ENCODE results near the gene XK. TPM values are rescaled to one million over a fixed set of nuclear protein-coding genes. Genes with fewer than 3 reads are reported as not detected.
A peak's percentile ranks its signal among the peaks of the same experiment; 100 is the strongest.

XK gene
- total and polyA plus RNA-seq, 9 of the 15 experiments (the other 6 are each of a cell fraction or from before 2014, with no cell fraction given), result 4.0 to 21.6 (median 11.6) TPM

DNA sequence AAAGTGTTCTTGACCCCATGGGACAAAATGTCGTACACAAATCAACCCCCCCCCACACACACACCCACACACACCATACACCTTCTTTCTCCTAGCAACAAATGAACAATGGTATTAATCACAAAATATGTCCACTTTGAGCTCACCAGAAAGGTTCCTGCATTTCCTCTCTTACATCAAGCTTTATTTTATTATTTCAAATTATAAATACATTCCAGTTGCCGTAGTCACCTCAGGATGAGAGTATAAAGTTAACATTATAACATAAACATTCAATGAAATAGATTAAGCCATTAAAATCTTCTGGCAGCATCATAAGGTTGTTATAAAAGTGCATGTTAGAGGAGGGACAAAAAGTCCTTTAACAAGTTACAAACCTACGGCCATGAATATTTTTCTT lies 7.3 kb downstream of the XK start:
- Histone ChIP-seq H3K27me3 (ENCODE audit: control insufficient read depth in 2 of 2, insufficient read depth in 2 of 2, low read length in 2 of 2) (no peaks in the 10 kb centered on the region), H3K9me1 (ENCODE audit: control insufficient read depth, insufficient read depth, low read length) (no peaks in the 10 kb centered on the region), H3K4me2 (ENCODE audit: insufficient read depth, low read length) (no peak overlapping the region), H3K27ac (ENCODE audit: extremely low read depth, low read depth, low read length) (no peak overlapping the region), H3K79me2 (ENCODE audit: control insufficient read depth, insufficient read depth, low read length) (peaks cover 49% of the 10 kb centered on the region), H3K9me3 (replicated peaks; ENCODE audit: control insufficient read depth, insufficient read depth, low read depth, low read length) (no peaks in the 10 kb centered on the region), H3K9ac (ENCODE audit: insufficient read depth in 1 of 2, low read depth in 2 of 2, low read length in 2 of 2) (no peak overlapping the region), H3K36me3 (ENCODE audit: control insufficient read depth, insufficient read depth, low read length) (peaks cover 19% of the 10 kb centered on the region), H4K20me1 (replicated peaks; ENCODE audit: control insufficient read depth, insufficient read depth, low read length) (no peaks in the 10 kb centered on the region), H2AFZ (ENCODE audit: low read depth, low read length) (no peak overlapping the region), H3K4me3 (no peak overlapping the region), H3K4me1 (replicated peaks in 1 of 2; ENCODE audit: control insufficient read depth in 2 of 2, insufficient read depth in 2 of 2, low read length in 2 of 2) (peaks cover 0 to 16% of the 10 kb centered on the region in 2 experiments; a peak in 2 of 5 replicates)
- WGBS (ENCODE audit: insufficient coverage, low coverage, missing lambda C conversion rate), result 72% methylated on average over 3 of the region's 3 CpGs
- ChIA-PET CTCF (ENCODE audit: low intra/inter-chr PET ratio) (no interaction called here), POLR2A (no interaction called here)
- in situ Hi-C loops (cut with MboI), result no loop called here
- ATAC-seq, result no peak
- no peak for FAIRE-seq
- no peak for TF ChIP-seq TOE1 (IDR thresholded peaks at IDR 0.05; ENCODE audit: borderline replicate concordance)
- no peak for TF ChIP-seq TOE1 (CRISPR knock-in tag; IDR thresholded peaks at IDR 0.05; ENCODE audit: borderline replicate concordance, low read depth)
- TF ChIP-seq EGR1 (conservative IDR thresholded peaks at IDR 0.05), result 0 out of 2 replicates have a peak, but pooled peaks have one; percentile 14
- TF ChIP-seq PTTG1 (tag; IDR thresholded peaks at IDR 0.05; ENCODE audit: low read depth), result no peak
- intact Hi-C loops (cut with micrococcal nuclease), result no loop called here
- DNase-seq (ENCODE audit: extremely low read depth in 1 of 4, low spot score in 3 of 4), result no peak
- BruUV-seq (replicated peaks), result no TSS peak

DNA sequence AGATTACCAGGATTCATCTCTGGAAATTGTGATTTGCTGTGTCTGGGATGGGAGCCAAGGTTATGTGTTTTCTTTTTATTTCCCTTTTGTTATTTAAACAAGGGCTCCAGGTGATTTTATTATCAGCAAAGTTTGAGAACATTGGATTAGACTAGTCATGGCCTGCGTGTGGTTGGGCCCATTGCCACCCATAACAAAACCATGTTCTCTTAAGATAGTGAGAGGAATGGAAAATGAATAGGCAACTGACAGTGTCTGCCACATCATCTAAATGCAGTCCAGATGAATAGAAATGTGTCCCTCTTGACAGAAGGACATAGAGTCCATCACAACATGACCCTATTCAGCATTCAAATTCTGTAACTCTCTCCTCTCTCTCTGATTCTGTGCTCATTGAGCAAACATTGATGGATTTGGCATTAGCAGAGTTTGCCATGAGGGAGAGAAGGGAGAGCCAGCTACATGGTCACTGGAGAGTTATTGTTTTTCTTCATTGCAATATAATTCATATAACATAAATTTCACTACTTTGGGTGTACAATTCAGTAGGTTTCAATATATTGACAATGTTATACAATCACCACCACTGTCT lies 11.7 kb downstream of the XK start:
- POLR2A ChIA-PET, result no interaction called here
- in situ Hi-C loops (cut with MboI), result no loop called here

More for the DNA sequence above, 11.7 kb downstream of the XK start:
- no peak overlapping the region for H3K9ac ChIP-seq (ENCODE audit: insufficient read depth in 1 of 2, low read depth in 2 of 2, low read length in 2 of 2)
- H3K4me1 ChIP-seq (replicated peaks in 1 of 2; ENCODE audit: control insufficient read depth in 2 of 2, insufficient read depth in 2 of 2, low read length in 2 of 2), result no peaks in the 10 kb centered on the region; a peak in 2 of 5 replicates
- intact Hi-C loops (cut with micrococcal nuclease), result no loop called here
- no peaks in the 10 kb centered on the region for H3K9me3 ChIP-seq (replicated peaks; ENCODE audit: control insufficient read depth, insufficient read depth, low read depth, low read length)
- DNase-seq (ENCODE audit: extremely low read depth in 1 of 4, low spot score in 3 of 4) (no peak), ATAC-seq (no peak), FAIRE-seq (no peak)
- 20% methylated on average over 1 of the region's 1 CpG for WGBS (ENCODE audit: insufficient coverage, low coverage, missing lambda C conversion rate)
- no peak overlapping the region for H3K4me3 ChIP-seq
- peaks cover 13% of the 10 kb centered on the region for H3K79me2 ChIP-seq (ENCODE audit: control insufficient read depth, insufficient read depth, low read length)
- no peaks in the 10 kb centered on the region for H3K9me1 ChIP-seq (ENCODE audit: control insufficient read depth, insufficient read depth, low read length)
- peaks cover 28% of the 10 kb centered on the region for H3K36me3 ChIP-seq (ENCODE audit: control insufficient read depth, insufficient read depth, low read length)
- CTCF ChIA-PET (ENCODE audit: low intra/inter-chr PET ratio), result no interaction called here
- no peak for TF ChIP-seq SMAD1 (IDR thresholded peaks at IDR 0.05; ENCODE audit: low read depth, low read length, partially characterized antibody)
- no peak for TF ChIP-seq NFIC (IDR thresholded peaks at IDR 0.05)
- no peak for TF ChIP-seq TBP (optimal IDR thresholded peaks at IDR 0.05; ENCODE audit: low read depth, low read length)
- H3K4me2 ChIP-seq (ENCODE audit: insufficient read depth, low read length), result no peak overlapping the region
- H4K20me1 ChIP-seq (replicated peaks; ENCODE audit: control insufficient read depth, insufficient read depth, low read length), result no peaks in the 10 kb centered on the region
- BruUV-seq (replicated peaks), result no TSS peak
- H3K27ac ChIP-seq (ENCODE audit: extremely low read depth, low read depth, low read length), result no peak overlapping the region
- no peak overlapping the region for H2AFZ ChIP-seq (ENCODE audit: low read depth, low read length)
- H3K27me3 ChIP-seq (ENCODE audit: control insufficient read depth in 2 of 2, insufficient read depth in 2 of 2, low read length in 2 of 2), result no peaks in the 10 kb centered on the region

Data from K562 (cell line).